GM19468 (cell line): Measurements from ENCODE around the gene RILPL1.
"Not testable (repeated sequence)": the region's sequence is repeated elsewhere in the genome, so short reads cannot be mapped to it uniquely, and the experiment has no call there.

Experiments
- ATAC-seq: cut with Tn5 transposase; IDR thresholded peaks from one replicate; pipeline ENCODE4 v1.9.1; 2021; ENCODE audit warnings: mild to moderate bottlenecking, moderate library complexity, moderate number of reproducible peaks; ENCODE audit not compliant: unreplicated experiment; ENCODE audit errors: extremely low read depth

The RILPL1 gene

DNA sequence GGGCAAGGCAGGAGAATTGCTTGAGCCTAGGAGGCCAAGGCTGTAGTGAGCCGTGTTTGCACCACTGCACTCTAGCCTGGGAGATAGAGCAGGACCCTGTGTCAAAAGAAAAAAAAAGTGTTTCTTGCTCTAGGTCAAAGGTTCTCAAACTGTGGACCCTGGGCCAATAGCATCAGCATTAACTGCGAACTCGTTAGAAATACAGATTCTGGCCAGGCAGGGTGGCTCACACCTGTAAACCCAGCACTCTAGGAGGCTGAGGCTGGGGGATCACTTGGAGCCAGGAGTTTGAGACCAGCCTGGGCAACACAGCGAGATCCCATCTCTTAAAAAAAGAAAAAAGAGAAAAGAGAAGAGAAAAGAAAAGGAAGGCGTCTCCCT is 97.9 kb downstream of the RILPL1 start:
- ATAC-seq, result no peak

DNA sequence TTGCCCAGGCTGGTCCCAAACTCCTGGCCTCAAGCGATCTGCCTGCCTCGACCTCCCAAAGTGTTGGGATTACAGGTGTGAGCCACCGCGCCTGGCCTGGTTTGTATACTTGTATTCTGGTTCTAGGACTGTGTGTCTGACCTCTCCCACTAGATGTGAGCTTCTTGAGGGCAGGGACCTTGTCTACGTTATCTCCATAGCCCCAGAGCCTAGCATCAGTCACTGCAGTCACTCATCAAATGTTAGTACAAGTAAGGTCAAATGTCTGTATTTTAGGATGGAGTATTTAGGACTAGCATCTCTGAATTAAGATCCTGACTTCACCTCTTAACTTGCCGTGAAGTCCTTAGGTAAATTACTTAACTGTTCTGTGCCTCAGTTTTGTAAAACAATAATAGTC is 99.9 kb downstream of the RILPL1 start:
- ATAC-seq, result no peak

DNA sequence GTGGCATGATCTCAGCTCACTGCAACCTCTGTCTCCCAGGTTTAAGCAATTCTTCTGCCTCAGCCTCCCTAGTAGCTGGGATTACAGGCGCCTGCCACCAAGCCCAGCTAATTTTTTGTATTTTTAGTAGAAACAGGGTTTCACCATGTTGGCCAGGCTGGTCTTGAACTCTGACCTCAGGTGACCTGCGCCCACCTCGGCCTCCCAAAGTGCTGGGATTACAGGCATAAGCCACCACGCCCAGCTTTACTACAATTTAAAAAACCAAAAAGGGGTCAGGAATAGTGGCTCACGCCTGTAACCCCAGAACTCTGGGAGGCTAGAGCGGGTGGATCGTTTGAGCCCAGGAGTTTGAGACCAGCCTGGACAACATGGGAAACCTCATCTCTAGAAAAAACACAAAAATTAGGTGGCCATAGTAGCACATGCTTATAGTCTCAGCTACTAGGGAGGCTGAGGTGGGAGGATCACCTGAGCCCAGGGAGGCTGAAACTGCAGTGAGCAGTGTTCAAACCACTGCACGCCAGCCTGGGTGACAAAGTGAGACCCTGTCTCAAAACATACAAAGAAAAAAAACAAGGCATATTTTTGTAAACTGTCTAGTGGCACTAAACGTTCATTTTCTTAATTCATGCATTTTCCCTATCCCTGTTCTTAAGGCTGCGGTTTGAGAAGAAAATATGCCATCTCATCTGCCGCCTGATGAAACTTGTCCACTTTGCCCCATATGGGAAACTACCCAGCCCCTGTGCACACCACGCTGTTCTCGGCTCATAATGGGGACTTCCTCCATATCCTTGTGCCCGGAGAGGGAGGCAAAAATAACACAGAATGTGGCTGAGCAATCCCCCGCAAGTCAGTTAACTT is 101.3 kb downstream of the RILPL1 start:
- not testable (repeated sequence) for ATAC-seq

DNA sequence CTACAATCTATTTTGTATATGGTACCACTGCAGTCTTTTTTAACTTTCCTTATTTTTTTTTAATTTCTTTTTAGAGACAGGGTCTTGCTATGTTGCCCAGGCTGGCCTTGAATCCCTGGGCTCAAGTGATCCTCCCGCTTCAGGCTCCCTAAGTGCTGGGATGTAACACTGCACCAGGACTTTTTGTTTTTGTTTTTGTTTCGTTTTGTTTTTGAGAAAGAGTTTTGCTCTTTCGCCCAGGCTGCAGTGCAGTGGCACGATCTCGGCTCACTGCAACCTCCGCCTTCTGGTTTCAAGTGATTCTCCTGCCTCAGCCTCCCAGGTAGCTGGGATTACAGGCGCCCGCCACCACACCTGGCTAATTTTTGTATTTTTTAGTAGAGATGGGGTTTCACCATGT is 104.4 kb downstream of the RILPL1 start:
- ATAC-seq, result not testable (repeated sequence)

DNA sequence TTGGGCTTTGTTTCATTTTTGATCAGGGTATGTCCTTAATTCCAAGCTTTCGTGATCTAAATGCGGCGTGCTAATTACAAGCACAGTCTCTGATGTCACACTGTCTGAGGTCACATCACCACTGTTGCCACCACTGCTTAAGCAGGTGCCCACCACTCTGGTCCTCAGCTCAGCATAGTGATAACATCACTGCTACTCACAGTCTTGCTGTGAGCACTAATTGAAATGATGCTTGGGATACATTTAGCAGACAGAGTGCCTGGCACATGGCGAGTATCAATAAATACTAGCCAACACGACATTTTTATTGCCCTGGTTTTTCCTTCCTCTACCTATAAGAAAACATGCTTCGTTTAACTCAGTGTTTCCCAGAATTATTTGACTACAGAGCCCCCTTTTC is 104.9 kb downstream of the RILPL1 start:
- no peak for ATAC-seq

DNA sequence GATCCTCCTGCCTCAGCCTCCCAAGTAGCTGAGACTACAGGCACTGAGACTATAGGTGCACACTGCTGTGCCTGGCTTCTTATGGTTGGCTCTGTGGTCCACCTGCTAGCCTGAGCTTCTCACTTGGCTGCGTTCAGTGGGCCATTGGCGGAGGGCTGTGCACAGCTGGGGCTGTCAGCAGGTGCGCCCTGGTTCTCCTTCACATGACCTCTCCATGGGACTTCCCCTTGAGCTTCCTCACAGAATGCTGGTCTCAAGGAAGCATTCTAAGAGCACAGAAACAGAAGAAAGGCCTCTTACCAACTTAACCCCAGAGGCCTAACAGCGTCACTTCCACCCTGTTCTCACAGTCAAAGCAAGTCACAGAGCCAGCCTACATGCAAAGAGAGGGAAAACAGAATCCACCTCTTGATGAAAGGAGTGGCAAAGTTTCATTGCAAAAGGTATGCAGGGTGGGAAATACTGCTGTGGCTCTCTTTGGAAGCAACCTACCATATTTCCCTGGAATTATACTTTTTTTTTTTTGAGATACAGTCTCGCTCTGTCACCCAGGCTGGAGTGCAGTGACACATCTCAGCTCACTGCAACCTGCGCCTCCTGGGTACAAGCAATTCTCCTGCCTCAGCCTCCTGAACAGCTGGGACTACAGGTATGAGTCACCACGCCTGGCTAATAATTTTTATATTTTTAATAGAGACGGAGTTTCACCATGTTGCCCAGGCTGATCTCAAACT is 106.3 kb downstream of the RILPL1 start:
- ATAC-seq, result peak; percentile 91

DNA sequence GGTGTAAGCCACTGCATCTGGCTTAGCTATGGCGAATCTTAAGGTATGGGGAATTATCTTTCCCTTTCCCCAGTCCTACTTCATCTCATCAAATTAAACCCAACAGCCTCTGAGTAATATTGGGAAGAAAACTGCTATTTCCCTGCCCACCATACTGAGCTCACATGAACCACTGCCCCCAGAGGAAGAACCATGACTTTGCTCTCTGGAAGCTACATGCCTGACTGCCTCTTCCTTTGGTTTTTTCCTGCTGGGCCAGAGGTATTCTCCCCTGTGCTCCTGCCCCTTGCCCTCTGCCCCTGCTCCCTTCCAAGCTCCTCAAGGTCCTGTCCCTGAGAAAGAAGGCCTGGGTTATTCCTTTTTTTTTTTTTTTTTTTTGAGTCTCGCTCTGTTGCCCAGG is 112.2 kb downstream of the RILPL1 start:
- ATAC-seq, result no peak
